ENCODE measurements around the gene OBSCN. TPM values are rescaled to one million over a fixed set of nuclear protein-coding genes. Genes with fewer than 3 reads are reported as not detected.

OBSCN gene
- total RNA-seq, 3 donors from 2014 or later = 6.3 to 9.3 (median 7.5) TPM

GRCh38 chr1:228281631-228282328, 73.9 kb downstream of the OBSCN start:
- Mint-ChIP-seq H3K4me3 (no peak overlapping the region), H3K27me3 (ENCODE audit: low read depth) (no peaks in the 10 kb centered on the region), H3K4me1 (ENCODE audit: low read depth) (no peaks in the 10 kb centered on the region), H3K36me3 (ENCODE audit: insufficient read depth) (peaks cover 3% of the 10 kb centered on the region), H3K9me3 (no peaks in the 10 kb centered on the region)
- DNase-seq (no peak), ATAC-seq (no peak)

- peaks cover 3% of the 10 kb centered on the region for H3K36me3 Mint-ChIP-seq (ENCODE audit: insufficient read depth)
Measured at GRCh38 chr1:228282329-228283042, 74.6 kb downstream of the OBSCN start.

GRCh38 chr1:228283043-228283371, 75.2 kb downstream of the OBSCN start:
- Mint-ChIP-seq H3K4me3 (no peak overlapping the region), H3K27me3 (ENCODE audit: low read depth) (no peaks in the 10 kb centered on the region), H3K36me3 (ENCODE audit: insufficient read depth) (peaks cover 3% of the 10 kb centered on the region), H3K9me3 (no peaks in the 10 kb centered on the region), H3K4me1 (ENCODE audit: low read depth) (no peaks in the 10 kb centered on the region)
- DNase-seq (no peak), ATAC-seq (no peak)

More at GRCh38 chr1:228282329-228283042, 74.6 kb downstream of the OBSCN start:
- H3K9me3 Mint-ChIP-seq = no peaks in the 10 kb centered on the region
- H3K4me1 Mint-ChIP-seq (ENCODE audit: low read depth) = no peaks in the 10 kb centered on the region
- H3K4me3 Mint-ChIP-seq = no peak overlapping the region
- no peak for DNase-seq
- no peak for ATAC-seq
- H3K27me3 Mint-ChIP-seq (ENCODE audit: low read depth) = no peaks in the 10 kb centered on the region

DNA sequence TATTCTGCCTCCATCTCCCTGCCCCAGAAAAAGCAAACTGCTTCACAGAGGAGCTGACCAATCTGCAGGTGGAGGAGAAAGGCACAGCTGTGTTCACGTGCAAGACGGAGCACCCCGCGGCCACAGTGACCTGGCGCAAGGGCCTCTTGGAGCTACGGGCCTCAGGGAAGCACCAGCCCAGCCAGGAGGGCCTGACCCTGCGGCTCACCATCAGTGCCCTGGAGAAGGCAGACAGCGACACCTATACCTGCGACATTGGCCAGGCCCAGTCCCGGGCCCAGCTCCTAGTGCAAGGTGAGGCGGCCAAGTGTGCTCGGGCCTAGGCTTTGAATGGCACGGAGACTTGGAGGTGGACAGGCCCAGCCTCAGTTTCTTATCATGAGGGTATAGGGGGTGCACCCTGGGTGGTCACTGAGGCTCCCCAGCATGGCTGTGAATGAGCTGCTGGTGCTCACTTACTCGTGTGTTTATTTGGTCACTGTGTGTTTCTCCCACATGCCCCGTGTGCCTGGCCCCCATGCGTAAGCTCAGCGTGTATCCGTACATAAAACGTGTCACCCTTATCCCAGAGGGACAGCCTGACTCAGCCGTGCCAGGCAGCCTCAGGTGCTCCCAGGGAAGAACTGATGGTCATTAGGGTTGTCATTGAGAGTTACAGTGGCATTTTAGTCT, 75.8 kb downstream of the OBSCN start:
- no peaks in the 10 kb centered on the region for H3K27me3 Mint-ChIP-seq (ENCODE audit: low read depth)
- no peak for DNase-seq
- no peaks in the 10 kb centered on the region for H3K9me3 Mint-ChIP-seq
- H3K36me3 Mint-ChIP-seq (ENCODE audit: insufficient read depth) = peaks cover 3% of the 10 kb centered on the region
- H3K4me3 Mint-ChIP-seq = no peak overlapping the region
- no peaks in the 10 kb centered on the region for H3K4me1 Mint-ChIP-seq (ENCODE audit: low read depth)
- ATAC-seq = no peak

- no peak overlapping the region for H3K4me3 Mint-ChIP-seq
Measured at GRCh38 chr1:228284148-228284495, 76.3 kb downstream of the OBSCN start.

GRCh38 chr1:228284521-228284920, 76.7 kb downstream of the OBSCN start:
- Mint-ChIP-seq H3K27me3 (ENCODE audit: low read depth) (no peaks in the 10 kb centered on the region), H3K36me3 (ENCODE audit: insufficient read depth) (peaks cover 3% of the 10 kb centered on the region), H3K4me1 (ENCODE audit: low read depth) (no peaks in the 10 kb centered on the region), H3K4me3 (no peak overlapping the region), H3K9me3 (no peaks in the 10 kb centered on the region)
- no peak for DNase-seq
- no peak for ATAC-seq

More at GRCh38 chr1:228284148-228284495, 76.3 kb downstream of the OBSCN start:
- DNase-seq (no peak), ATAC-seq (no peak)
- H3K27me3 Mint-ChIP-seq (ENCODE audit: low read depth) = no peaks in the 10 kb centered on the region
- H3K4me1 Mint-ChIP-seq (ENCODE audit: low read depth) = no peaks in the 10 kb centered on the region
- H3K36me3 Mint-ChIP-seq (ENCODE audit: insufficient read depth) = peaks cover 3% of the 10 kb centered on the region
- H3K9me3 Mint-ChIP-seq = no peaks in the 10 kb centered on the region

GRCh38 chr1:228285661-228286504, 78.0 kb downstream of the OBSCN start:
- Mint-ChIP-seq H3K36me3 (ENCODE audit: insufficient read depth) (peaks cover 3% of the 10 kb centered on the region), H3K4me1 (ENCODE audit: low read depth) (no peaks in the 10 kb centered on the region), H3K4me3 (no peak overlapping the region), H3K9me3 (no peaks in the 10 kb centered on the region), H3K27me3 (ENCODE audit: low read depth) (no peaks in the 10 kb centered on the region)
- ATAC-seq (no peak), DNase-seq (no peak)

DNA sequence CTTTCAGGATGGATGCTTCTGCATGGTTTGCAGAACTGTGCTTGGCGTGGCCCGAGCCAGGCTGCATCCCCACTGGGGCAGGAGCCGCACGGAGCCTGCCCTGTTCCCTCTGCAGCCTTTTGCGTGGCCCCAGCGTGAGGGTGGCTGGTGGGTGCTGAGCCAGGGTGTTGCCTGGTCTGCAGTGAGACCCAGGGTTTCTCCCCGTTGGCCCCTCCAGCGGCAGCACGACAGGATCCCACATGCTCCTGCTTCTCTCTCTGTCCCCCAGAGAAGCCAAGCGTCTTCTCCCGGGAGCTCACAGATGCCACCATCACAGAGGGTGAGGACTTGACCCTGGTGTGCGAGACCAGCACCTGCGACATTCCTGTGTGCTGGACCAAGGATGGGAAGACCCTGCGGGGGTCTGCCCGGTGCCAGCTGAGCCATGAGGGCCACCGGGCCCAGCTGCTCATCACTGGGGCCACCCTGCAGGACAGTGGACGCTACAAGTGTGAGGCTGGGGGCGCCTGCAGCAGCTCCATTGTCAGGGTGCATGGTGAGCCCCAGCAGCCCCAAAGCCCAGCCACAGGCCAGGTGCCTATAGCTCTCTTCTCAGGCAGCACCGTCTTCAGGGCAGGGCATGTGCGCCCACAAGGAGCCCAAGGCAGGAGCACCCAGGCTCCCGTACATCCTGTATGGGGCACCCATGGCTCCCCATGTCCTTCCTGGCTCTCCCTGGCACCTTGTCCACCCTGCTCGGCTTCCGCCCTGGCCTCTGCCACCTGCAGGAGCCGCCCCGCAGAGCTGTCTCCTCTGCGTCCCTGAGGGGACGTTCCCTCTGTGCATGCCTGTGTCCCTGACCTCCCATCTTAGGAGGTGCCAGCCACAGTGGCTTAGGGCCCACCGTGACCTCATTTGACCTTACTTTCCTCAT, 78.9 kb downstream of the OBSCN start:
- ATAC-seq (no peak), DNase-seq (no peak)
- H3K4me3 Mint-ChIP-seq = no peak overlapping the region
- peaks cover 3% of the 10 kb centered on the region for H3K36me3 Mint-ChIP-seq (ENCODE audit: insufficient read depth)
- H3K4me1 Mint-ChIP-seq (ENCODE audit: low read depth) = no peaks in the 10 kb centered on the region
- H3K27me3 Mint-ChIP-seq (ENCODE audit: low read depth) = no peaks in the 10 kb centered on the region
- H3K9me3 Mint-ChIP-seq = no peaks in the 10 kb centered on the region

DNA sequence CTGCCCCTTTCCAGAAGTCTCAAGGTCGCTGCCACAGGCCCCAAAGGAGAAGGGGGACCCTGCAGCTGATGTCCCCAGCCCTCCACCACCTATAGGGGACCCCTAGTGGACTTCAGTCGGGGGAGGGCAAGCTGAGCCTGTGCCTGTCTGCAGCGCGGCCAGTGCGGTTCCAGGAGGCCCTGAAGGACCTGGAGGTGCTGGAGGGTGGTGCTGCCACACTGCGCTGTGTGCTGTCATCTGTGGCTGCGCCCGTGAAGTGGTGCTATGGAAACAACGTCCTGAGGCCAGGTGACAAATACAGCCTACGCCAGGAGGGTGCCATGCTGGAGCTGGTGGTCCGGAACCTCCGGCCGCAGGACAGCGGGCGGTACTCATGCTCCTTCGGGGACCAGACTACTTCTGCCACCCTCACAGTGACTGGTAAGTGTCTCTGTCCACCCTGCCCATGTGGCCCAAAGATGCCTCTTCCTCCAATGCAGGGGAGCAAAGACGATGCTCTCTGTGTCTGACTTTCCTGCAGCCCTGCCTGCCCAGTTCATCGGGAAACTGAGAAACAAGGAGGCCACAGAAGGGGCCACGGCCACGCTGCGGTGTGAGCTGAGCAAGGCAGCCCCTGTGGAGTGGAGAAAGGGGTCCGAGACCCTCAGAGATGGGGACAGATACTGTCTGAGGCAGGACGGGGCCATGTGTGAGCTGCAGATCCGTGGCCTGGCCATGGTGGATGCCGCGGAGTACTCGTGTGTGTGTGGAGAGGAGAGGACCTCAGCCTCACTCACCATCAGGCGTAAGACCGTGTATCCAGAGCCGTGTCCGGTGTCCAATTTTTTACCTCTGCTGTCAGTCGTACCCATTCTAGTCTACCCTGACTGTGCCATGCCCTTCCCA, 79.9 kb downstream of the OBSCN start:
- no peaks in the 10 kb centered on the region for H3K27me3 Mint-ChIP-seq (ENCODE audit: low read depth)
- peaks cover 3% of the 10 kb centered on the region for H3K36me3 Mint-ChIP-seq (ENCODE audit: insufficient read depth)
- H3K4me3 Mint-ChIP-seq = no peak overlapping the region
- H3K9me3 Mint-ChIP-seq = no peaks in the 10 kb centered on the region
- no peaks in the 10 kb centered on the region for H3K4me1 Mint-ChIP-seq (ENCODE audit: low read depth)
- ATAC-seq (no peak), DNase-seq (no peak)

DNA sequence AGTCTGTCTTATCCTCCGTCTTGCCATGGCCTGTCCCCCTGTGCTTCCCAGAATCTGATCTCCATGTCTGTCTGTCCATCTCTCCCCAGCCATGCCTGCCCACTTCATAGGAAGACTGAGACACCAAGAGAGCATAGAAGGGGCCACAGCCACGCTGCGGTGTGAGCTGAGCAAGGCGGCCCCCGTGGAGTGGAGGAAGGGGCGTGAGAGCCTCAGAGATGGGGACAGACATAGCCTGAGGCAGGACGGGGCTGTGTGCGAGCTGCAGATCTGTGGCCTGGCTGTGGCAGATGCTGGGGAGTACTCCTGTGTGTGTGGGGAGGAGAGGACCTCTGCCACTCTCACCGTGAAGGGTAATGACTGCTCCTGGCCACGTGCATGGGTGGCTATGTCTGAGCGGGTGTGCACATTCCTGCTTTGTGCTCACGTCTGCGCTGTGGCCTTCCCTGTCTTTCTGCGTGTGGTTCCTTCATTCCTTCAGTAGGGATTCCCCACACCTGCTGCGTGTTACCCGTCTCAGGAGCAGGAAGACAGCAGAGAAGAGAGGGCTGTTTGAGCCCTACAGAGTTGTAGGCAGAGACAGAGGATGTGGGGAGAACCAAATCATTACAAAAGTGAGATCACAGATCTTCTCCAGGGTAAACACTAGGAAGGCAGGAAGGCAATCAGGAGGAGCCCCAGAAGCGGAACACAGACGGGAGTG, 80.8 kb downstream of the OBSCN start:
- DNase-seq (peak; percentile 1), ATAC-seq (peak in 1 of 2 donors; percentile 19)
- Mint-ChIP-seq H3K4me3 (no peak overlapping the region), H3K9me3 (no peaks in the 10 kb centered on the region), H3K4me1 (ENCODE audit: low read depth) (no peaks in the 10 kb centered on the region), H3K36me3 (ENCODE audit: insufficient read depth) (peaks cover 3% of the 10 kb centered on the region), H3K27me3 (ENCODE audit: low read depth) (no peaks in the 10 kb centered on the region)

DNA sequence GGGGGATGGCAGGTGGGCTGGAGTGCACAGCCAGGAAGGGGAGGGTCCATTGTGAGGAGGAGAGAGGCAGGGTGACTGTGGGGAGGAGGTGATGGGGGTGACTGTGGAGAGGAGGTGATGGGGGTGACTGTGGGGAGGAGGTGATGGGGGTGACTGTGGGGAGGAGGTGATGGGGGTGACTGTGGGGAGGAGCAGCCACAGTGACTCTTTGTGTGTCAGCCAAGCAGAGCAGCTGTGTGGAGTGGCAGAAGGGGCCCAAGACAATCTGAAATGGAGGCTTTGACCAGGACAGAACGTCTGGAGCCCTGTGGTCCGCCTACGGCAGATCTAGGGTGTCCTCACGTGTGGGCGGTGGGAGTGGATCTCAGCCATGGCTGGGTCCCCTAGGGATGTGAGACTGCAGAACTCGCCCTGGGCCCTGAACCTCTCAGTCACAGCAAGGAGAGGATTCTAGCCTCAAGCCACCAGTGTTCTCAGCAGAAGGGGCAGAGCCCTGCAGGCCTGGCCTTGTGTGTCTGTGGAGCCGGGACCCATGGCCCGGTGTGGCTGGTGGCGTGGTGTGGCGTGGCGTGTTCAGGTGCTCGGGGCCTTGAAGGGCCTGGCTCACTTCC, 81.5 kb downstream of the OBSCN start:
- H3K36me3 Mint-ChIP-seq (ENCODE audit: insufficient read depth) = peaks cover 8% of the 10 kb centered on the region
- ATAC-seq (peak in 1 of 2 donors; percentile 12), DNase-seq (no peak)
- H3K4me1 Mint-ChIP-seq (ENCODE audit: low read depth) = no peaks in the 10 kb centered on the region
- no peaks in the 10 kb centered on the region for H3K27me3 Mint-ChIP-seq (ENCODE audit: low read depth)
- H3K4me3 Mint-ChIP-seq = no peak overlapping the region
- H3K9me3 Mint-ChIP-seq = no peaks in the 10 kb centered on the region
